Ectodermal cell (in vitro differentiated cells): ENCODE results near the gene TSPO.

ENCODE experiments used
- H3K27ac ChIP-seq: 2 replicates; pipeline ENCODE4 v1.7.0; 2013; ENCODE audit warnings: mild to moderate bottlenecking, low read depth, low read length; ENCODE audit not compliant: insufficient read depth, poor library complexity, severe bottlenecking
- H3K27me3 ChIP-seq: 2 replicates; pipeline ENCODE4 v1.7.0; 2013; ENCODE audit warnings: mild to moderate bottlenecking, low read length; ENCODE audit not compliant: insufficient read depth, control insufficient read depth, poor library complexity, severe bottlenecking
- H3K36me3 ChIP-seq: one replicate; pipeline ENCODE4 v1.7.0; 2013; ENCODE audit warnings: low read length; ENCODE audit not compliant: control insufficient read depth, insufficient read depth
- H3K4me1 ChIP-seq: one replicate; pipeline ENCODE4 v1.7.0; 2013; ENCODE audit warnings: low read length; ENCODE audit not compliant: control insufficient read depth, insufficient read depth
- H3K4me3 ChIP-seq: 2 replicates; pipeline ENCODE4 v1.7.0; 2013; ENCODE audit warnings: low read depth, low read length, control low read depth; ENCODE audit not compliant: insufficient read depth
- H3K9me3 ChIP-seq: 2 replicates; pipeline ENCODE4 v1.7.0; 2013; ENCODE audit warnings: mild to moderate bottlenecking, low read length, moderate library complexity; ENCODE audit not compliant: control insufficient read depth
- WGBS, 2 experiments: methylation state at CpG; one replicate each; pipeline ENCODE4 v1.1.7; 2013; ENCODE audit warnings: missing lambda C conversion rate in 2 of 2; 5-methylcytosine and 5-hydroxymethylcytosine counted together

TSPO gene

GRCh38 chr22:43158778-43159483, 7.6 kb downstream of the TSPO start:
- no peaks in the 10 kb centered on the region for H3K27me3 ChIP-seq
- H3K4me1 ChIP-seq: no peaks in the 10 kb centered on the region
- no peaks in the 10 kb centered on the region for H3K36me3 ChIP-seq
- no peak overlapping the region for H3K27ac ChIP-seq
- WGBS, 2 experiments: 94 to 95% methylated on average over 24 of the region's 24 CpGs
- H3K4me3 ChIP-seq: no peak overlapping the region
- H3K9me3 ChIP-seq: no peaks in the 10 kb centered on the region

- Histone ChIP-seq H3K27ac (no peak overlapping the region), H3K4me1 (no peaks in the 10 kb centered on the region), H3K4me3 (no peak overlapping the region), H3K36me3 (no peaks in the 10 kb centered on the region), H3K27me3 (no peaks in the 10 kb centered on the region), H3K9me3 (no peaks in the 10 kb centered on the region)
- WGBS, 2 experiments: 81 to 84% methylated on average over 18 of the region's 18 CpGs
Observed at GRCh38 chr22:43159484-43160178, 8.3 kb downstream of the TSPO start.

GRCh38 chr22:43160497-43161126, 9.3 kb downstream of the TSPO start:
- no peaks in the 10 kb centered on the region for H3K4me1 ChIP-seq
- no peaks in the 10 kb centered on the region for H3K27me3 ChIP-seq
- 95% methylated on average over 8 of the region's 8 CpGs for WGBS, 2 experiments
- H3K4me3 ChIP-seq: no peak overlapping the region
- no peaks in the 10 kb centered on the region for H3K9me3 ChIP-seq
- H3K27ac ChIP-seq: no peak overlapping the region
- H3K36me3 ChIP-seq: no peaks in the 10 kb centered on the region

GRCh38 chr22:43162412-43163150, 11.2 kb downstream of the TSPO start:
- Histone ChIP-seq H3K27me3 (no peaks in the 10 kb centered on the region), H3K27ac (no peak overlapping the region), H3K4me1 (no peaks in the 10 kb centered on the region), H3K4me3 (no peak overlapping the region), H3K9me3 (no peaks in the 10 kb centered on the region), H3K36me3 (no peaks in the 10 kb centered on the region)
- WGBS, 2 experiments: 95% methylated on average over 24 of the region's 24 CpGs

- H3K9me3 ChIP-seq: no peaks in the 10 kb centered on the region
Observed at GRCh38 chr22:43163241-43163795, 12.0 kb downstream of the TSPO start.

GRCh38 chr22:43164636-43165035, 13.3 kb downstream of the TSPO start:
- H3K9me3 ChIP-seq: no peaks in the 10 kb centered on the region
- H3K27ac ChIP-seq: no peak overlapping the region
- no peaks in the 10 kb centered on the region for H3K27me3 ChIP-seq
- H3K4me1 ChIP-seq: no peaks in the 10 kb centered on the region
- no peaks in the 10 kb centered on the region for H3K36me3 ChIP-seq
- H3K4me3 ChIP-seq: no peak overlapping the region
- WGBS, 2 experiments: 81 to 82% methylated on average over 16 of the region's 16 CpGs

More at GRCh38 chr22:43163241-43163795, 12.0 kb downstream of the TSPO start:
- Histone ChIP-seq H3K36me3 (no peaks in the 10 kb centered on the region), H3K4me1 (no peaks in the 10 kb centered on the region), H3K4me3 (no peak overlapping the region), H3K27me3 (no peaks in the 10 kb centered on the region), H3K27ac (no peak overlapping the region)
- WGBS, 2 experiments: 89 to 91% methylated on average over 18 of the region's 18 CpGs

- no peaks in the 10 kb centered on the region for H3K4me1 ChIP-seq
- no peak overlapping the region for H3K27ac ChIP-seq
- peaks cover 7% of the 10 kb centered on the region for H3K36me3 ChIP-seq
- no peak overlapping the region for H3K4me3 ChIP-seq
- no peaks in the 10 kb centered on the region for H3K27me3 ChIP-seq
- 90% methylated on average over 23 of the region's 23 CpGs for WGBS, 2 experiments
- H3K9me3 ChIP-seq: no peaks in the 10 kb centered on the region
Observed at GRCh38 chr22:43166132-43166930, 15.0 kb downstream of the TSPO start.

GRCh38 chr22:43167001-43167589, 15.7 kb downstream of the TSPO start:
- 94 to 97% methylated on average over 19 of the region's 19 CpGs for WGBS, 2 experiments
- Histone ChIP-seq H3K4me3 (no peak overlapping the region), H3K27me3 (no peaks in the 10 kb centered on the region)

More at GRCh38 chr22:43167001-43167589, 15.7 kb downstream of the TSPO start:
- no peaks in the 10 kb centered on the region for H3K9me3 ChIP-seq
- peaks cover 7% of the 10 kb centered on the region for H3K36me3 ChIP-seq
- no peaks in the 10 kb centered on the region for H3K4me1 ChIP-seq
- H3K27ac ChIP-seq: no peak overlapping the region
